Stimulated activated CD4-positive, alpha-beta T cell treated with anti-CD3 and anti-CD28 coated beads, Interleukin-2, amount 100 ng/mL, for 48 hours (primary cell): ENCODE measurements around the gene TMEM117.
A peak's percentile ranks its signal among the peaks of the same experiment; 100 is the strongest.
"Not testable (repeated sequence)": the region's sequence is repeated elsewhere in the genome, so short reads cannot be mapped to it uniquely, and the experiment has no call there.

ENCODE experiments used
- DNase-seq, 2 donors: peaks; one replicate each; pipeline ENCODE4 v3.0.0-alpha.2; 2020

The TMEM117 gene

GRCh38 chr12:43969882-43970281 lies 134.0 kb downstream of the TMEM117 start:
- DNase-seq, result no peak

- DNase-seq, result no peak
Measured at GRCh38 chr12:43973385-43973784, 137.5 kb downstream of the TMEM117 start.

GRCh38 chr12:43973993-43974392 lies 138.1 kb downstream of the TMEM117 start:
- no peak for DNase-seq

- no peak for DNase-seq
Measured at GRCh38 chr12:43976027-43976426, 140.1 kb downstream of the TMEM117 start.

GRCh38 chr12:43978556-43978955 lies 142.7 kb downstream of the TMEM117 start:
- no peak for DNase-seq

- DNase-seq, result no peak
Measured at GRCh38 chr12:43979450-43979849, 143.6 kb downstream of the TMEM117 start.

GRCh38 chr12:43980627-43981191 lies 144.8 kb downstream of the TMEM117 start:
- no peak for DNase-seq

GRCh38 chr12:43981726-43982125 lies 145.8 kb downstream of the TMEM117 start:
- DNase-seq, result no peak

- no peak for DNase-seq
Measured at GRCh38 chr12:43982544-43982943, 146.7 kb downstream of the TMEM117 start.

GRCh38 chr12:43988838-43989560 lies 153.1 kb downstream of the TMEM117 start:
- no peak for DNase-seq

- DNase-seq, result no peak
Measured at GRCh38 chr12:43992856-43993255, 157.0 kb downstream of the TMEM117 start.

GRCh38 chr12:44000309-44000952 lies 164.6 kb downstream of the TMEM117 start:
- DNase-seq, result peak; percentile 4 to 11

GRCh38 chr12:44002607-44003006 lies 166.7 kb downstream of the TMEM117 start:
- DNase-seq, result no peak

- no peak for DNase-seq
Measured at GRCh38 chr12:44003721-44004120, 167.8 kb downstream of the TMEM117 start.

- DNase-seq, result no peak
Measured at GRCh38 chr12:44015333-44015941, 179.6 kb downstream of the TMEM117 start.

GRCh38 chr12:44017216-44017615 lies 181.3 kb downstream of the TMEM117 start:
- no peak for DNase-seq

- DNase-seq, result no peak
Measured at GRCh38 chr12:44019118-44019517, 183.2 kb downstream of the TMEM117 start.

GRCh38 chr12:44020555-44020954 lies 184.7 kb downstream of the TMEM117 start:
- DNase-seq, result no peak

- DNase-seq, result no peak
Measured at GRCh38 chr12:44021471-44021971, 185.6 kb downstream of the TMEM117 start.

- DNase-seq, result no peak
Measured at GRCh38 chr12:44025499-44025898, 189.6 kb downstream of the TMEM117 start.

- no peak for DNase-seq
Measured at GRCh38 chr12:44026046-44026445, 190.2 kb downstream of the TMEM117 start.

GRCh38 chr12:44026926-44027325 lies 191.0 kb downstream of the TMEM117 start:
- DNase-seq, result not testable (repeated sequence)

- DNase-seq, result no peak
Measured at GRCh38 chr12:44029194-44029593, 193.3 kb downstream of the TMEM117 start.
